H9 (cell line): Measurements from ENCODE around the gene ATF6. TPM values are rescaled to one million over a fixed set of nuclear protein-coding genes. Genes with fewer than 3 reads are reported as not detected.

Source experiments
- DNase-seq: peaks from one replicate; pipeline ENCODE4 v3.0.0-alpha.2; 2017
- H2AFZ ChIP-seq: one replicate; pipeline ENCODE4 v1.6.1; 2013; ENCODE audit warnings: mild to moderate bottlenecking, low read length, control low read depth, moderate library complexity
- H2AK5ac ChIP-seq: 2 replicates; pipeline ENCODE4 v1.6.1; 2013; ENCODE audit warnings: low read length, control low read depth, mixed read lengths; ENCODE audit not compliant: insufficient read length
- H2BK120ac ChIP-seq: one replicate; pipeline ENCODE4 v1.6.1; 2013; ENCODE audit warnings: low read depth, mild to moderate bottlenecking, low read length, control low read depth, inconsistent platforms; ENCODE audit not compliant: poor library complexity, severe bottlenecking
- H2BK12ac ChIP-seq: 2 replicates; pipeline ENCODE4 v1.6.1; 2013; ENCODE audit warnings: low read length, control low read depth, mixed read lengths, low read depth; ENCODE audit not compliant: insufficient read length
- H2BK15ac ChIP-seq: 2 replicates; pipeline ENCODE4 v1.6.1; 2013; ENCODE audit warnings: low read depth, low read length, control low read depth
- H2BK20ac ChIP-seq: one replicate; pipeline ENCODE4 v1.6.1; 2013; ENCODE audit warnings: low read depth, mild to moderate bottlenecking, low read length, control low read depth, inconsistent platforms; ENCODE audit not compliant: poor library complexity, severe bottlenecking
- H2BK5ac ChIP-seq: 2 replicates; pipeline ENCODE4 v1.6.1; 2013; ENCODE audit warnings: low read length, control low read depth, mixed read lengths; ENCODE audit not compliant: insufficient read length
- H3K14ac ChIP-seq: 2 replicates; pipeline ENCODE4 v1.6.1; 2013; ENCODE audit warnings: low read length, control low read depth; ENCODE audit not compliant: insufficient read depth
- H3K18ac ChIP-seq: 2 replicates; pipeline ENCODE4 v1.6.1; 2013; ENCODE audit warnings: low read depth, mild to moderate bottlenecking, mixed read lengths, low read length, control low read depth; ENCODE audit not compliant: insufficient read length
- H3K23ac ChIP-seq: 2 replicates; pipeline ENCODE4 v1.6.1; 2013; ENCODE audit warnings: low read length, control low read depth, mixed read lengths, low read depth; ENCODE audit not compliant: insufficient read length
- H3K23me2 ChIP-seq: 2 replicates; pipeline ENCODE4 v1.6.1; 2013; ENCODE audit warnings: low read depth, mild to moderate bottlenecking, mixed read lengths, low read length, control low read depth; ENCODE audit not compliant: insufficient read length, poor library complexity, severe bottlenecking
- H3K27ac ChIP-seq: 2 replicates; pipeline ENCODE4 v1.5.1; 2013; ENCODE audit warnings: low read length, control low read depth, mixed read lengths, low read depth; ENCODE audit not compliant: insufficient read length
- H3K27me3 ChIP-seq: 2 replicates; pipeline ENCODE4 v1.6.1; 2013; ENCODE audit warnings: low read length, control low read depth, inconsistent platforms; ENCODE audit not compliant: insufficient read depth
- H3K4ac ChIP-seq: 2 replicates; pipeline ENCODE4 v1.6.1; 2013; ENCODE audit warnings: low read depth, mild to moderate bottlenecking, control low read depth, inconsistent platforms, low read length, moderate library complexity
- H3K4me1 ChIP-seq: 2 replicates; pipeline ENCODE4 v1.6.1; 2013; ENCODE audit warnings: low read length, control low read depth, inconsistent platforms; ENCODE audit not compliant: insufficient read depth
- H3K4me2 ChIP-seq: 2 replicates; pipeline ENCODE4 v1.6.1; 2013; ENCODE audit warnings: low read length, control low read depth, mixed read lengths; ENCODE audit not compliant: insufficient read length, insufficient read depth
- H3K56ac ChIP-seq: 2 replicates; pipeline ENCODE4 v1.6.1; 2013; ENCODE audit warnings: low read depth, mild to moderate bottlenecking, mixed read lengths, low read length, control low read depth; ENCODE audit not compliant: insufficient read length
- H3K79me1 ChIP-seq: 2 replicates; pipeline ENCODE4 v1.6.1; 2013; ENCODE audit warnings: low read depth, mild to moderate bottlenecking, moderate library complexity, low read length, control low read depth, inconsistent platforms; ENCODE audit not compliant: insufficient read depth, poor library complexity, severe bottlenecking
- H3K79me2 ChIP-seq: 2 replicates; pipeline ENCODE4 v1.6.1; 2013; ENCODE audit warnings: low read length, control low read depth, inconsistent platforms; ENCODE audit not compliant: insufficient read depth
- H3K9ac ChIP-seq: 2 replicates; pipeline ENCODE4 v1.6.1; 2013; ENCODE audit warnings: low read length, control low read depth, mixed read lengths; ENCODE audit not compliant: insufficient read length; ENCODE audit errors: extremely low read depth
- H3K9me3 ChIP-seq: one replicate; pipeline ENCODE4 v1.6.1; 2013; ENCODE audit warnings: low read depth, low read length, inconsistent platforms; ENCODE audit not compliant: control insufficient read depth
- H3T11ph ChIP-seq: one replicate; pipeline ENCODE4 v1.6.1; 2013; ENCODE audit warnings: mild to moderate bottlenecking, low read length, control low read depth, inconsistent platforms
- H4K20me1 ChIP-seq: one replicate; pipeline ENCODE4 v1.6.1; 2013; ENCODE audit not compliant: control insufficient read depth, insufficient read length, insufficient read depth
- H4K5ac ChIP-seq: 2 replicates; pipeline ENCODE4 v1.6.1; 2013; ENCODE audit warnings: low read depth, mild to moderate bottlenecking, mixed read lengths, low read length, control low read depth; ENCODE audit not compliant: insufficient read length
- H4K8ac ChIP-seq: replicated peaks from 2 replicates; pipeline ENCODE4 v1.6.1; 2013; ENCODE audit warnings: low read length, control low read depth, mixed read lengths, low read depth; ENCODE audit not compliant: insufficient read length
- H4K91ac ChIP-seq: 2 replicates; pipeline ENCODE4 v1.6.1; 2013; ENCODE audit warnings: low read depth, mild to moderate bottlenecking, moderate library complexity, mixed read lengths, low read length, control low read depth; ENCODE audit not compliant: insufficient read length
- H3K27ac Mint-ChIP-seq, 3 experiments: 2 replicates in 2 of 3; 3 replicates in 1 of 3; pipeline ENCODE4 v1.8.0; 2020 to 2021; ENCODE audit warnings: mixed read lengths in 3 of 3, mild to moderate bottlenecking in 1 of 3, moderate library complexity in 1 of 3
- H3K27me3 Mint-ChIP-seq: 2 replicates; pipeline ENCODE4 v1.8.0; 2021; ENCODE audit warnings: low read depth, mild to moderate bottlenecking, moderate library complexity, mixed read lengths
- H3K36me3 Mint-ChIP-seq, 3 experiments: 2 replicates in 2 of 3; 3 replicates in 1 of 3; pipeline ENCODE4 v1.8.0; 2020 to 2021; ENCODE audit warnings: low read depth in 3 of 3, mixed read lengths in 3 of 3; ENCODE audit not compliant: insufficient read depth in 1 of 3
- H3K4me1 Mint-ChIP-seq, 2 experiments: 2 replicates each; pipeline ENCODE4 v1.8.0; 2020; ENCODE audit warnings: mixed read lengths in 2 of 2
- H3K4me3 Mint-ChIP-seq, 2 experiments: 2 replicates in 1 of 2; 3 replicates in 1 of 2; pipeline ENCODE4 v1.8.0; 2020 to 2021; ENCODE audit warnings: mild to moderate bottlenecking in 2 of 2, mixed read lengths in 2 of 2, moderate library complexity in 1 of 2
- H3K9me3 Mint-ChIP-seq, 2 experiments: 2 replicates in 1 of 2; 3 replicates in 1 of 2; pipeline ENCODE4 v1.8.0; 2020; ENCODE audit warnings: mild to moderate bottlenecking in 2 of 2, mixed read lengths in 2 of 2, moderate library complexity in 1 of 2
- WGBS: extraction: QIAGEN DNeasy Blood & Tissue Kit; methylation state at CpG from one replicate; pipeline ENCODE4 v1.1.7; 2013; ENCODE audit warnings: missing lambda C conversion rate, low lambda C conversion rate, mixed read lengths; ENCODE audit not compliant: insufficient read length; ENCODE audit errors: extremely low coverage; 5-methylcytosine and 5-hydroxymethylcytosine counted together
- total RNA-seq: library from RNA; stranded (reverse); gene quantifications from 2 replicates; pipeline ENCODE4 v1.2.1, GENCODE V29; 2021
- TF ChIP-seq, protein P1 (sequence below): fragments of 200-600 bp; sonication (generic); conservative IDR thresholded peaks from 3 replicates; pipeline ENCODE4 v1.8.0; 2021; ENCODE audit warnings: antibody characterized with exemption, mild to moderate bottlenecking

Gene ATF6
- total RNA-seq, 1 experiment from 2014 or later = 11.2 TPM

DNA sequence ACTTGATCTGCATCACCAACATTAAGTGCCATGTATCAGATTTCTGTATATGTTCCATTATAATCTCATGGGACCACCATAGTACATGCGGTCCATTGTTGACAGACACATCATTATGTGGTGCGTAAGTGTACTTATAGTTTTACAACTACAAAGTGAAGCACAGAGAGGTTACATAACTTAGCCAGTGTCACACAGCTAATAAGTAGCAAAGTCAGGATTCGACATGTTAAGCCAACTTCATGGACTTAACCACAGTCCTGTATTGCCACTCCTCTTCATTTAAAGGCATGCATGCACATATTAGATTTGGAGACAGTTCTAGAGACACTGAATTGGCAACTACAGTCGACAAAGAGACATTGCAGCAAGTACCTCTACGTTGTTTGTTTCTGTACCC is 120.5 kb downstream of the ATF6 start:
- Mint-ChIP-seq H3K27ac (no peak overlapping the region), H3K4me3 (no peak overlapping the region), H3K4me1 (no peaks in the 10 kb centered on the region), H3K36me3 (peaks cover 0 to 7% (median 6%) of the 10 kb centered on the region in 3 experiments; a peak in 1 of 7 replicates), H3K27me3 (no peaks in the 10 kb centered on the region; the same call in 1 of the 2 replicates), H3K9me3 (no peaks in the 10 kb centered on the region)
- no peak overlapping the region for H3K14ac ChIP-seq
- H3K9me3 ChIP-seq = no peaks in the 10 kb centered on the region
- no peak overlapping the region for H4K5ac ChIP-seq
- H3K79me1 ChIP-seq = no peaks in the 10 kb centered on the region
- H4K91ac ChIP-seq = no peak overlapping the region
- no peak overlapping the region for H2AFZ ChIP-seq
- H3T11ph ChIP-seq = no peak overlapping the region
- WGBS = no CpG with 5 or more reads among the region's 5 CpGs
- H2BK12ac ChIP-seq = no peak overlapping the region
- H3K9ac ChIP-seq = no peak overlapping the region
- H4K20me1 ChIP-seq = no peaks in the 10 kb centered on the region
- no peaks in the 10 kb centered on the region for H3K79me2 ChIP-seq
- H3K27me3 ChIP-seq = no peaks in the 10 kb centered on the region
- H3K4me2 ChIP-seq = no peak overlapping the region
- TF ChIP-seq, protein P1, sequence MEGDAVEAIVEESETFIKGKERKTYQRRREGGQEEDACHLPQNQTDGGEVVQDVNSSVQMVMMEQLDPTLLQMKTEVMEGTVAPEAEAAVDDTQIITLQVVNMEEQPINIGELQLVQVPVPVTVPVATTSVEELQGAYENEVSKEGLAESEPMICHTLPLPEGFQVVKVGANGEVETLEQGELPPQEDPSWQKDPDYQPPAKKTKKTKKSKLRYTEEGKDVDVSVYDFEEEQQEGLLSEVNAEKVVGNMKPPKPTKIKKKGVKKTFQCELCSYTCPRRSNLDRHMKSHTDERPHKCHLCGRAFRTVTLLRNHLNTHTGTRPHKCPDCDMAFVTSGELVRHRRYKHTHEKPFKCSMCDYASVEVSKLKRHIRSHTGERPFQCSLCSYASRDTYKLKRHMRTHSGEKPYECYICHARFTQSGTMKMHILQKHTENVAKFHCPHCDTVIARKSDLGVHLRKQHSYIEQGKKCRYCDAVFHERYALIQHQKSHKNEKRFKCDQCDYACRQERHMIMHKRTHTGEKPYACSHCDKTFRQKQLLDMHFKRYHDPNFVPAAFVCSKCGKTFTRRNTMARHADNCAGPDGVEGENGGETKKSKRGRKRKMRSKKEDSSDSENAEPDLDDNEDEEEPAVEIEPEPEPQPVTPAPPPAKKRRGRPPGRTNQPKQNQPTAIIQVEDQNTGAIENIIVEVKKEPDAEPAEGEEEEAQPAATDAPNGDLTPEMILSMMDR = no peak
- H3K23me2 ChIP-seq = no peaks in the 10 kb centered on the region
- DNase-seq = no peak
- no peak overlapping the region for H2BK120ac ChIP-seq
- no peak overlapping the region for H3K23ac ChIP-seq
- H2AK5ac ChIP-seq = no peak overlapping the region
- no peak overlapping the region for H2BK15ac ChIP-seq
- H3K56ac ChIP-seq = no peak overlapping the region
- H3K27ac ChIP-seq = no peak overlapping the region
- H3K4me1 ChIP-seq = no peaks in the 10 kb centered on the region
- H4K8ac ChIP-seq = no peak overlapping the region
- no peak overlapping the region for H3K18ac ChIP-seq
- H2BK5ac ChIP-seq = no peak overlapping the region
- H3K4ac ChIP-seq = no peak overlapping the region
- H2BK20ac ChIP-seq = no peak overlapping the region
